Pulmonary artery endothelial cell (primary cell): ENCODE measurements around the gene PADI1. TPM values are rescaled to one million over a fixed set of nuclear protein-coding genes. Genes with fewer than 3 reads are reported as not detected.

Source experiments
- DNase-seq: peaks from one replicate; pipeline ENCODE4 v3.0.0-alpha.2; 2011; ENCODE audit warnings: low read depth, low spot score
- total RNA-seq: library from RNA; depleted of rRNA; stranded (reverse); fragments of >200 nt; gene quantifications from 2 replicates; pipeline ENCODE4 v1.2.3, GENCODE V29; 2014

PADI1 gene
- total RNA-seq, 1 donor from 2014 or later, result not detected

- DNase-seq, result no peak
These were observed 66.2 kb downstream of the PADI1 start for GRCh38 chr1:17270891-17271765.

GRCh38 chr1:17272066-17272465 is 67.1 kb downstream of the PADI1 start:
- DNase-seq, result no peak

- DNase-seq, result no peak
These were observed 67.7 kb downstream of the PADI1 start for GRCh38 chr1:17272646-17273045.

- DNase-seq, result no peak
These were observed 68.2 kb downstream of the PADI1 start for GRCh38 chr1:17273096-17273495.

- DNase-seq, result no peak
These were observed 69.5 kb downstream of the PADI1 start for GRCh38 chr1:17274186-17275170.

- no peak for DNase-seq
These were observed 71.6 kb downstream of the PADI1 start for GRCh38 chr1:17276568-17276967.

- no peak for DNase-seq
These were observed 72.7 kb downstream of the PADI1 start for GRCh38 chr1:17277511-17278159.

GRCh38 chr1:17278996-17279830 is 74.3 kb downstream of the PADI1 start:
- no peak for DNase-seq

- DNase-seq, result no peak
These were observed 75.5 kb downstream of the PADI1 start for GRCh38 chr1:17280436-17280835.

- DNase-seq, result no peak
These were observed 76.0 kb downstream of the PADI1 start for GRCh38 chr1:17280894-17281293.

GRCh38 chr1:17281775-17282181 is 76.8 kb downstream of the PADI1 start:
- DNase-seq, result no peak

- DNase-seq, result no peak
These were observed 77.9 kb downstream of the PADI1 start for GRCh38 chr1:17282836-17283235.

- no peak for DNase-seq
These were observed 81.7 kb downstream of the PADI1 start for GRCh38 chr1:17286646-17287045.

GRCh38 chr1:17287130-17287776 is 82.3 kb downstream of the PADI1 start:
- DNase-seq, result no peak

- DNase-seq, result no peak
These were observed 84.8 kb downstream of the PADI1 start for GRCh38 chr1:17289721-17290120.

- DNase-seq, result no peak
These were observed 85.6 kb downstream of the PADI1 start for GRCh38 chr1:17290553-17290952.

GRCh38 chr1:17292299-17293160 is 87.6 kb downstream of the PADI1 start:
- DNase-seq, result no peak

- no peak for DNase-seq
These were observed 88.9 kb downstream of the PADI1 start for GRCh38 chr1:17293681-17294425.

GRCh38 chr1:17295292-17295691 is 90.4 kb downstream of the PADI1 start:
- DNase-seq, result no peak
